ENCODE measurements around the gene TSPAN33.
"Not testable (repeated sequence)": the region's sequence is repeated elsewhere in the genome, so short reads cannot be mapped to it uniquely, and the experiment has no call there.

TSPAN33 gene

DNA sequence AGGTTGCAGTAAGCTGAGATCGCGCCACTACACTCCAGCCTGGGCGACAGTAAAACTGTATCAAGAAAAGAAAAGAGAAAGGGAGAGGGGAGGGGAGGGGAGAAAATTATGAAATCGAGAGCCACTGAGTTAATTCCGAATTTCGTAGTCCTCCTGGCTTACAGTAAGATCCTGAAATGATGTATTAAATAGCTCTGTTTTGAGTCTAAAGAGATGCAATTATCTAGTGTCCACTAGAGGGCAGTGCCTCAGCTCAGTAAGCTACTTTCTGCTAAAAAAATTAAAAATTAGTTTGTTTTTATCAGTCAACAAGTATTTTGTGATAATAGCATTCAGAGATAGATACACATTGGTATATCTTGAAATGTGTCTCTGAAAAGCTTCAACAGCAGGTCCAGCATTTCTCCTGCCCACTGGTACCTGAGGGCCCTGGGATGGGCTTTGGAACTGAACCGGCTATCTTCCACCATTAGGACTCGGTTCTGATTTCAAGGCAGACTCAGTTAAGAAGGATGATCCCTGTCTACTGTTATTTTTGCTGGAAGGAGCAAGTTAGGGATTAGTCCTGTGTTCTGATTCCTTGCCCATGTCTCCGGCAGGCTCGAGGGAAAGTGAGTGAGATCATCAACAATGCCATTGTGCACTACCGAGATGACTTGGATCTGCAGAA is 19.5 kb downstream of the TSPAN33 start:
- H3K4me3 ChIP-seq (ENCODE audit: low read depth in 1 of 2, low read length in 2 of 2) = no peak overlapping the region
- no peaks in the 10 kb centered on the region for H3K27me3 ChIP-seq (ENCODE audit: control insufficient read depth in 1 of 2, insufficient read depth in 2 of 2, low read length in 2 of 2)
- no peak overlapping the region for H3K9ac ChIP-seq (ENCODE audit: low read length)
- no peaks in the 10 kb centered on the region for H3K36me3 ChIP-seq (ENCODE audit: insufficient read depth, low read length)
- H3K4me1 ChIP-seq (ENCODE audit: insufficient read depth, low read length) = peaks cover 7% of the 10 kb centered on the region
- no peaks in the 10 kb centered on the region for H3K9me3 ChIP-seq (ENCODE audit: low read length)
- no peak overlapping the region for H3K27ac ChIP-seq (ENCODE audit: low read depth, low read length)

DNA sequence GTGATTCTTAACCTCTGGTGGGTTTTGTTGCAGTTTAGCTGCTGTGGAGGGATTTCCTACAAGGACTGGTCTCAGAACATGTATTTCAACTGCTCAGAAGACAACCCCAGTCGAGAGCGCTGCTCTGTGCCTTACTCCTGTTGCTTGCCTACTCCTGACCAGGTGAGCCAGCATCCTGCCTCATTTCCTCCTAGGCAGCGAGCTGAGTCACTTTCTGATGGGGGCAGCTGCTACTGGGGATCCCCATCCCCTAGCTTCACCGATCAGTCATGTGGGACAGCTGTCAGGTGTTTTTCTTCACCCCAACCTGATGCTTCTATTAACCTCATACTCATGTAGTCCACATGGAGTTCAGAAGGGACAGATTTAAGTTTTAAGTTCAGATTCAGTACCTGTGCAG is 22.2 kb downstream of the TSPAN33 start:
- Histone ChIP-seq H3K9me3 (ENCODE audit: low read length) (no peaks in the 10 kb centered on the region), H3K9ac (ENCODE audit: low read length) (no peak overlapping the region), H3K27me3 (ENCODE audit: control insufficient read depth in 1 of 2, insufficient read depth in 2 of 2, low read length in 2 of 2) (no peaks in the 10 kb centered on the region), H3K4me3 (ENCODE audit: low read depth in 1 of 2, low read length in 2 of 2) (no peak overlapping the region), H3K4me1 (ENCODE audit: insufficient read depth, low read length) (peaks cover 13% of the 10 kb centered on the region), H3K36me3 (ENCODE audit: insufficient read depth, low read length) (no peaks in the 10 kb centered on the region), H3K27ac (ENCODE audit: low read depth, low read length) (no peak overlapping the region)

DNA sequence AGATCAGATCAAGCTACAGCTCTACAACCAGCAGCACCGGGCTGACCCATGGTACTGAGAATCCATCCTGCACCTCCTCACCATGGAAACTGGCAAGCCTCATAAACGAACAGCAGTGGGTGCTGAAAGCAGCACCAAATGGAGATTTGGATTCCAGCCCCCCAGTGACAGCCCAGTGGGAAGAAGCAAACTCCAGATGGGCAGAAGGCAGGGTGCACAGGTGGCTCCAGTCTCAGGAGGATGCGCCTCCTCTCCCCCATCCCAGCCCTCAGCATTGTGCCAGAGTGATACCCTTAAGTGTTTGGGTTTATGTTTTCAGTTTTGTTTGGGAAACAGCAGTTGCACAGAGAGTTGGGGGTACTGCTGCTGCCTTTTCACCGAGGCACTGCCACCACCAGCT is 23.3 kb downstream of the TSPAN33 start:
- Histone ChIP-seq H3K27ac (ENCODE audit: low read depth, low read length) (no peak overlapping the region), H3K9ac (ENCODE audit: low read length) (no peak overlapping the region), H3K36me3 (ENCODE audit: insufficient read depth, low read length) (no peaks in the 10 kb centered on the region), H3K4me3 (ENCODE audit: low read depth in 1 of 2, low read length in 2 of 2) (no peak overlapping the region), H3K27me3 (ENCODE audit: control insufficient read depth in 1 of 2, insufficient read depth in 2 of 2, low read length in 2 of 2) (no peaks in the 10 kb centered on the region), H3K9me3 (ENCODE audit: low read length) (no peaks in the 10 kb centered on the region), H3K4me1 (ENCODE audit: insufficient read depth, low read length) (peaks cover 13% of the 10 kb centered on the region)

DNA sequence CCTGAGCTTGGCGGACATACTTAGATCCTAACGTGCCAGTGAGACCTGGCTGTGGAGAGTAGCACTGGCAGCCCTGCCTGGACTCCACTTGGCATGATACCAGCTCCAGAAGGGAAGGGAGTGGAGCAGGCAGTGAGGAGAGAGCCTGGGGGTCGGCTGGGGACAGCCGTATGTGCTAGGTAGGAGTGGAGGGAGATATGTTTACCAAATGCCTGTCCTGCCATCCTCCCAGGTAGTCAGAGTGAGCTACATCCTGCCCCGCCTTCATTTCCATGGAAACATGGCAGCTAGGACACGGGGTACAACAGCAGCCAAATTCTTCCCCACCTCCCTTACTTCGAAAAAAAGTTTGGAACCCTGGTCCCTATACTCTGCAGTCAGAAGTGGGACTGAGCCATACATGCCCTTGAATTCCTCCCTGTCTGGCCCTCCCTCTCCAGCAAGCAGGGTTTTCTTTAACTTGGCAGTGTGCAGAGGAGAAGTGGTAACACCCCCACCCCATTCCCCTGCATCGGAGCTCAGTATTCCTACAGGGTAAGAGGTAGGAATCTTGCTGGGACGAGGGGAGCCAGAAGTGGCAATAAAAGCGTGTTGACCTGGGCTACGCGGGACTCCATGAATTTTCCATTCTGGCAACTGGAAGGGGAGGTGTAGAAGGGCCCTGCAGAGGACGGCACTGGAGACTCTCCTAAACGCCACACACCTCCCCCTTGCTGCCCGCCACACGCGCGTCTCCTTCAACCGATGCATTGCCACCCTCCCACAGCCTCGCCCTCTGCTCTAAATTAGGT is 23.9 kb downstream of the TSPAN33 start:
- Histone ChIP-seq H3K4me1 (ENCODE audit: insufficient read depth, low read length) (peaks cover 13% of the 10 kb centered on the region), H3K9me3 (ENCODE audit: low read length) (no peaks in the 10 kb centered on the region), H3K36me3 (ENCODE audit: insufficient read depth, low read length) (no peaks in the 10 kb centered on the region), H3K27me3 (ENCODE audit: control insufficient read depth in 1 of 2, insufficient read depth in 2 of 2, low read length in 2 of 2) (no peaks in the 10 kb centered on the region), H3K9ac (ENCODE audit: low read length) (peak overlapping the region; percentile 13), H3K27ac (ENCODE audit: low read depth, low read length) (peak overlapping the region; percentile 61), H3K4me3 (ENCODE audit: low read depth in 1 of 2, low read length in 2 of 2) (peak overlapping the region in 1 of 2 donors; percentile 59)

DNA sequence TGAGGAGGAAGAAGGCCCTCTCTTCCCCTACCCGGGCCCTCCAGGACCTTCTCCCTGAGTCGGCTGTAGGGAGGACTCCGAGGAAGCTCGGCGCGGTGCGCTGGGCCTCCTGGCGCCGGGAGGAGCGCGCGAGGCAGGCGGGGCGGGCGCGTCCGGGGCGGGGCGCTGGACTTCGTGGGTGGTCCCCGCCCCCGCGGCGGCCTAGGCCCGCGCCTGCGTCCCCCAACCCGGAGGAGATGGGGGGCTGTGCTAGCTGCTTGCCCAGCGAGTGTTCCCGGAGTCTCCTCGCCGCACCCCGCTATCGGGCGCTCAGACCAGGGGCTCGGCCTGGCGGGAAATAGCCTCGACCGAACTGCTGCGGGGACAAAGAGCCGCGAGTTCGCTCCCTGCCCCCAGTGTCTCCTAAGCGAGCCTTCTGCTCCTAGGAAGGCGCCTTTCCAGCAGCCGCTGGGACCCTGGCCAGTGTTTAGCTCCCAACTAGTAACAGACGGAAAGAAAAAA is 24.7 kb downstream of the TSPAN33 start:
- peaks cover 13% of the 10 kb centered on the region for H3K4me1 ChIP-seq (ENCODE audit: insufficient read depth, low read length)
- no peaks in the 10 kb centered on the region for H3K36me3 ChIP-seq (ENCODE audit: insufficient read depth, low read length)
- peak overlapping the region; percentile 61 for H3K27ac ChIP-seq (ENCODE audit: low read depth, low read length)
- peak overlapping the region; percentile 13 for H3K9ac ChIP-seq (ENCODE audit: low read length)
- no peaks in the 10 kb centered on the region for H3K9me3 ChIP-seq (ENCODE audit: low read length)
- peak overlapping the region; percentile 50 to 59 for H3K4me3 ChIP-seq (ENCODE audit: low read depth in 1 of 2, low read length in 2 of 2)
- no peaks in the 10 kb centered on the region for H3K27me3 ChIP-seq (ENCODE audit: control insufficient read depth in 1 of 2, insufficient read depth in 2 of 2, low read length in 2 of 2)

DNA sequence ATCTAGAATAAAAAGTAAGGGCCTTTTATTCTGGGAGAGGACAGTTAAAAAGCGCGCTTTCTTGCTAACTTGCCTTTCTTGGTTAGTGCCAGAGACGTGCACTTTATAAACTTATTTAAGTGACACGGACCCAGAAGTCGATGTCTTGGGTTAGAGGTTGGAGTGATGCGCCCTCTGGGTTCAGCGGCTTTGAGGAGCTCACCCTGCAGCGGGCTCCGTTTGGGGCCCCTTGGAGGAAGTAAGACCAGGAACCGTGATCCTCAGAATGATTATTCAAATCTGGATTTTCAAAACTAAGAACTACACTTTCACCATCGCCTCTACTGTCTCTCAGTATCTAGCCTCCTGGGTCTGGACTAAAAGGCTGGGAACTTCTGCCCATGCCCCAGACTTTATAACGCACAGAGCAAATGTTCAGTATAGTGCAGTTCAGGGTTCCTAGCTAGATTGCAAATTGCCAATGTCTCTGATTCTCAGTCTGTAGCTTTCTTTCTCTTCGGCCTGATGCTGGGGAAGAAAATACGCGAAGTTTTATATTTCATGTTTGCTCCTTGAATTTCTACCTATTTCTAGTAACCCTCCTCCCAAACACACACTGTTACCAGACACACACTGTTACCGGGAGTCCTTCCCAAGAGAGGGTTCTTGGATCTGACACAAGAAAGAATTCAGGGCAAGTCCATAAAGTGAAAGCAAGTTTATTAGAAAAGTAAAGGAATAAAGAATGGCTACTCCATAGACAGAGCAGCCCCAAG is 25.4 kb downstream of the TSPAN33 start:
- peak overlapping the region; percentile 61 for H3K27ac ChIP-seq (ENCODE audit: low read depth, low read length)
- peaks cover 13% of the 10 kb centered on the region for H3K4me1 ChIP-seq (ENCODE audit: insufficient read depth, low read length)
- H3K4me3 ChIP-seq (ENCODE audit: low read depth in 1 of 2, low read length in 2 of 2) = peak overlapping the region; percentile 50 to 59
- H3K9ac ChIP-seq (ENCODE audit: low read length) = peak overlapping the region; percentile 13
- H3K27me3 ChIP-seq (ENCODE audit: control insufficient read depth in 1 of 2, insufficient read depth in 2 of 2, low read length in 2 of 2) = no peaks in the 10 kb centered on the region
- H3K36me3 ChIP-seq (ENCODE audit: insufficient read depth, low read length) = no peaks in the 10 kb centered on the region
- H3K9me3 ChIP-seq (ENCODE audit: low read length) = no peaks in the 10 kb centered on the region

DNA sequence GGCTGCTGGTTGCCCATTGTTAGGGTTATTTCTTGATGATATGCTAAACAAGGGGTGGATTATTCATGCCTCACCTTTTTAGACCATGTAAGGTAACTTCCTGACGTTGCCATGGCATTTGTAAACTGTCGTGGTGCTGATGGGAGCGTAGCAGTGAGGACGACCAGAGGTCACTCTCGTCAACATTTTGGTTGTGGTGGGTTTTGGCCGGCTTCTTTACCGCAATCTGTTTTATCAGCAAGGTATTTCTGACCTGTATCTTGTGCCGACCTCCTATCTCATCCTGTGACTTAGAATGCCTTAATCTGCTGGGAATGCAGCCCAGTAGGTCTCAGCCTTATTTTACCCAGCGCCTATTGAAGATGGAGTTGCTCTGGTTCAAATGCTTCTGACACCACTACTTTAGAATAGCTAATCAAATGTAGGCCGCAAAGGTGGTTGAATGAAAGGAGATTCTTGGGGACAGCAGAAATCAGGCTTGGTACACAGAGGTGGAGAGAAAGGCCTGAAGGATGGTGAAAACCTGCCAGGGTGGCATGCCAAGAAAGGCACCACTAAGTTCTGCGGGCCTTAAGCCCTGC is 26.0 kb downstream of the TSPAN33 start:
- no peak overlapping the region for H3K9ac ChIP-seq (ENCODE audit: low read length)
- no peaks in the 10 kb centered on the region for H3K9me3 ChIP-seq (ENCODE audit: low read length)
- no peak overlapping the region for H3K27ac ChIP-seq (ENCODE audit: low read depth, low read length)
- no peaks in the 10 kb centered on the region for H3K36me3 ChIP-seq (ENCODE audit: insufficient read depth, low read length)
- H3K4me1 ChIP-seq (ENCODE audit: insufficient read depth, low read length) = peaks cover 13% of the 10 kb centered on the region
- no peaks in the 10 kb centered on the region for H3K27me3 ChIP-seq (ENCODE audit: control insufficient read depth in 1 of 2, insufficient read depth in 2 of 2, low read length in 2 of 2)
- no peak overlapping the region for H3K4me3 ChIP-seq (ENCODE audit: low read depth in 1 of 2, low read length in 2 of 2)

DNA sequence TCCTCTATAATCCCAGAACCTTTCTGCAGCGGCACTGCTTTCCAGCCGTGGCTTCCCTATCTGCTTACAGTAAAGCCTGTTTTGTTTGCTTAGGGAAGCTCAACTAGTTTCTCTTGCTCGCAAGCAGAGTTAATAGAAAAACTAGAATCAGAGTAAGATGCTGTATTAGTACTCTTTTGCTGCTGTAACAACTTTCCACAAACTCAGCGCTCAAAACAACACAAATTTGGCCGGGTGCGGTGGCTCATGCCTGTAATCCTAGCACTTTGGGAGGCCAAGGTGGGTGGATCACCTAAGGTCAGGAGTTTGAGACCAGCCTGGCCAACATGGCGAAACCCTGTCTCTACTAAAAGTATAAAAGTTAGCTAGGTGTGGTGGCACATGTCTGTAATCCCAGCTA is 29.4 kb downstream of the TSPAN33 start:
- H3K4me3 ChIP-seq (ENCODE audit: low read depth in 1 of 2, low read length in 2 of 2); H3K27me3 ChIP-seq (ENCODE audit: control insufficient read depth in 1 of 2, insufficient read depth in 2 of 2, low read length in 2 of 2); H3K9ac ChIP-seq (ENCODE audit: low read length); H3K9me3 ChIP-seq (ENCODE audit: low read length); H3K27ac ChIP-seq (ENCODE audit: low read depth, low read length); H3K4me1 ChIP-seq (ENCODE audit: insufficient read depth, low read length); H3K36me3 ChIP-seq (ENCODE audit: insufficient read depth, low read length): not testable (repeated sequence)

DNA sequence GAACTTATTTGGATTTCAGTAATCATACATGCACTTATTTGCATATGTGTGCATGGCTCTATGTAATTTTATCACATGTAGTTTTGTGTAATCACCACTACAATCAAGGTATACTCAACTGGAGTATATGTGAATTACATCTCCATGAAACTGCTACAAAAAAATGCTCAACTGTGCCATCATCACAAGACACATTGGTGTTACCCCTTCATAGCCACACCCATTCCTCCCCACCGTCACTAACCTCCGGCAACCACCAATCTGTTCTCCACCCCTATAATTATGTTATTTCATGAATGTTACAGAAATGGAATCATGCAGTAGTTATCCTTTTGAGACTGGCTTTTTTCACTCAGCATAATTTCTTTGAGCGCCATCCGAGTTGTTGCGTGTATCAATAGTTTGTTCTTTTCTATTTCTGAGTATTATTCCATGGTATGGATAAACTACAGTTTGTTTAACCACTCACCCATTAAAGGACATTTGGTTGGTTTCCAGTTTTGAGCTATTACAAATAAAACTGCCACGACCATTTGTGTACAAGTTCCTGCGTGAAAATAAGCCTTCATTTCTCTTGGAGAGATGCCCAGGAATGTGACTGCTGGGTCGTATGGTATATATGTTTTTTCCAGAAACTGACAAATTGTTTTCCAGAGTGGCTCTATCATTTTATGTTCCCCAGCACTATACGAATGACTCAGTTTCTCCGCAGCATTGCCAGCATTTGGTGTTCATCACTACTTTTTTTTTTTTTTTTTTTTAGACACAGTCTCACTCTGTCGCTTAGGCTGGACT is 32.6 kb downstream of the TSPAN33 start:
- no peaks in the 10 kb centered on the region for H3K4me1 ChIP-seq (ENCODE audit: insufficient read depth, low read length)
- H3K27ac ChIP-seq (ENCODE audit: low read depth, low read length) = no peak overlapping the region
- no peaks in the 10 kb centered on the region for H3K36me3 ChIP-seq (ENCODE audit: insufficient read depth, low read length)
- no peak overlapping the region for H3K9ac ChIP-seq (ENCODE audit: low read length)
- no peaks in the 10 kb centered on the region for H3K9me3 ChIP-seq (ENCODE audit: low read length)
- H3K4me3 ChIP-seq (ENCODE audit: low read depth in 1 of 2, low read length in 2 of 2) = no peak overlapping the region
- no peaks in the 10 kb centered on the region for H3K27me3 ChIP-seq (ENCODE audit: control insufficient read depth in 1 of 2, insufficient read depth in 2 of 2, low read length in 2 of 2)

DNA sequence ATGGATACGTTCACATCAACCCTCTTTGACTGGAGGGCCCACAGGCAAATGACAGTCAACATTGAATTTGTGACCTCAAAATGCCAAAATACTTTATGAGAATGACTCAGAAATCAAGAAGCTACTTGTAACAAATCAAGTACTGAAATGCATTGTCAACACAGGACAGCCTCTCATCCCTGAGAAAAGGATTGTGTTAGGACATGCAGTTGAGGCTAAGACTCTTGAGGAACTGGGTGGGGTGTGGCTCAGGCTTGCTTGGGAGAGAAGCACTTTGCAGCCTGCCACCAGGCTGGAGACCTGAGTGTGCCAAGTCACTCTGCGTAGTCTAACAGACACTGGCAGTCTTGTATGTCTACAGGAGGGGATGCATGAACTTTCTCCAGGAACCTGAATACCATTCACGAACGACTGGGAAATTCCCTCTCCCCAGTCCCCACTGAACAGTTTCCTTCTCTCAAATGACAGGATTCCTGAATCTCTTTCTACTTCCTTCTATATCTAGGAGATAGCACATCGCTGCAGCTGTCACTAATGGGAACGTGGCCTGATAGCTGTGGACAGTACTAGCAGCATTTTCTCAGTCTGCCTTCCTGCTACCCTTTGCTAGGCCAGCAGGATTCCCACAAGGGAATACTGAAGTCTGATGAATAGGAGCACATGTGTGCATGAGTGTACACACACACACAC is 40.6 kb downstream of the TSPAN33 start:
- peaks cover 8% of the 10 kb centered on the region for H3K4me1 ChIP-seq (ENCODE audit: insufficient read depth, low read length)
- H3K9me3 ChIP-seq (ENCODE audit: low read length) = no peaks in the 10 kb centered on the region
- no peaks in the 10 kb centered on the region for H3K36me3 ChIP-seq (ENCODE audit: insufficient read depth, low read length)
- no peaks in the 10 kb centered on the region for H3K27me3 ChIP-seq (ENCODE audit: control insufficient read depth in 1 of 2, insufficient read depth in 2 of 2, low read length in 2 of 2)
- no peak overlapping the region for H3K27ac ChIP-seq (ENCODE audit: low read depth, low read length)
- H3K4me3 ChIP-seq (ENCODE audit: low read depth in 1 of 2, low read length in 2 of 2) = no peak overlapping the region
- H3K9ac ChIP-seq (ENCODE audit: low read length) = no peak overlapping the region
